Vagina (tissue), 2 donors: Measurements from ENCODE around the gene DDX51. TPM values are rescaled to one million over a fixed set of nuclear protein-coding genes. Genes with fewer than 3 reads are reported as not detected.

Experiments
- DNase-seq, 2 donors: peaks; one replicate each; pipeline ENCODE4 v3.0.0-alpha.2; 2017; ENCODE audit errors: extremely low spot score in 2 of 2
- H3K27ac ChIP-seq: fragments of 200-600 bp; sonication (generic); one replicate; pipeline ENCODE4 v1.5.1; 2019
- H3K27me3 ChIP-seq: fragments of 200-600 bp; sonication (generic); one replicate; pipeline ENCODE4 v1.5.1; 2019
- H3K36me3 ChIP-seq, 2 donors: fragments of 200-600 bp; sonication (generic); one replicate each; pipeline ENCODE4 v1.5.1; 2017 to 2019
- H3K4me1 ChIP-seq: fragments of 200-600 bp; sonication (generic); one replicate; pipeline ENCODE4 v1.5.1; 2019
- H3K4me3 ChIP-seq, 2 donors: fragments of 200-600 bp; sonication (generic); 1 replicate in 1 of 2; 2 replicates in 1 of 2; pipeline ENCODE4 v1.5.1; 2016 to 2019
- H3K9me3 ChIP-seq: fragments of 200-600 bp; sonication (generic); one replicate; pipeline ENCODE4 v1.5.1; 2019
- POLR2A ChIP-seq, 2 donors: fragments of 450-650 bp; IDR thresholded peaks; one replicate each; pipeline ENCODE4 v1.6.1; 2017; ENCODE audit warnings: antibody characterized with exemption in 2 of 2, mild to moderate bottlenecking in 2 of 2, moderate library complexity in 2 of 2
- POLR2AphosphoS5 ChIP-seq, 2 donors: sonication (generic); formaldehyde crosslinking; IDR thresholded peaks; one replicate each; pipeline ENCODE4 v1.9.0; 2017; ENCODE audit warnings: antibody characterized with exemption in 2 of 2, mild to moderate bottlenecking in 2 of 2, low read depth in 1 of 2; ENCODE audit not compliant: insufficient read depth in 1 of 2
- intact Hi-C: fragments of 100-400 bp; cut with DNase I; formaldehyde crosslinking; loops from one replicate; pipeline ENCODE4 v1.15.1; 2023
- total RNA-seq: library from RNA; depleted of rRNA; stranded (reverse); fragments of >200 nt; gene quantifications from one replicate; pipeline ENCODE4 v1.2.3, GENCODE V29; 2016
- TF ChIP-seq, protein P1 (sequence below), 3 experiments: fragments of 450-650 bp in 2 of 3; fragments of 200-600 bp in 1 of 3; sonication (generic) in 1 of 3; IDR thresholded peaks; one replicate each; pipeline ENCODE4 v1.5.1; 2017 to 2019; ENCODE audit warnings: antibody characterized with exemption in 3 of 3, mild to moderate bottlenecking in 2 of 3, moderate library complexity in 2 of 3

Gene DDX51
- total RNA-seq, 1 donor from 2014 or later = 11.3 TPM

DNA sequence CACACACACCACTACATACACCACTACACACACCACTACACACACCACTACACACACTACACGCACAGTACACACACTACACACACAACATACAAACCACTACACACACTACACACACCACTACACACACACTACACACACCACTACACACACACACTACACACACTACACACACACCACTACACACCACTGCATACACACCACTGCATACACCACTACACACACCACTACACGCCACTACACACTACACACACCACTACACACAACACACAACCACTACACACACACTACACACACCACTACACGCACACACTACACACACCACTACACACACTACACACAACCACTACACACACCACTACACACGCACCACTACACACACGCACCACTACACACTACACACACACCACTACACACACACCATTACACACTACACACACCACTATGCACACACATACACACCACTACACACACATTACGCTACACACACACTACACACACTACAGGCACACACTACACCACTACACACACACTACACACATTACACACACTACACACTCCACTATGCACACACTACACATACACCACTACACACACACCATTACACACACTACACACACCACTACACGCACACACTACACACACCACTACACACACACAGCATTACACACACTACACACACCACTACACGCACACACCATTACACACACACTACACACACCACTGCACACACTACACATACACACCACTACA, 12.6 kb upstream of the DDX51 start:
- intact Hi-C loops = loop anchor here (10.0 kb wide), 1 partner anchor 458 kb away; the partner anchor contains the start of genes LRCOL1 and P2RX2

DNA sequence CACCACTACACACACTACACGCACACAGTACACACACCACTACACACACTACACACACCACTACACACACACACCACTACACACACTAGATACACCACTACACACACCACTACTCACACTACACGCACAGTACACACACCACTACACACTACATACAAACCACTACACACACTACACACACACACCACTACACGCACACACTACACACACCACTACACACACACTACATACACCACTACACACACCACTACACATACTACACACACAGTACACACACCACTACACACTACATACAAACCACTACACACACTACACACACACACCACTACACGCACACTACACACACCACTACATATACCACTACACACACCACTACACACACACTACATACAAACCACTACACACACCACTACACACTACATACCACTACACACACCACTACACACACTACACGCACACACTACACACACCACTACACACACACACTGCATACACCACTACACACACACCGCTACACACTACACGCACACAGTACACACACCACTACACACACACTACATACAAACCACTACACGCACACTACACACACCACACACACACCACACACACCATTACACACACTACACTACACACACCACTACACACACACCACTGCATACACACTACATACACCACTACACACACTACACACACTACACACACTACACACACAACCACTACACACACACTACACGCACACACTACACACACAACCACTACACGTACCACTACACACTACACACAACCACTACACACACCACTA, 11.9 kb upstream of the DDX51 start:
- Histone ChIP-seq H3K9me3 (no peaks in the 10 kb centered on the region), H3K4me1 (peaks cover 6% of the 10 kb centered on the region), H3K27me3 (no peaks in the 10 kb centered on the region), H3K4me3 (no peak overlapping the region), H3K36me3 (peaks cover 0 to 15% of the 10 kb centered on the region in 2 donors), H3K27ac (no peak overlapping the region)
- intact Hi-C loops = loop anchor here (10.0 kb wide), 1 partner anchor 459 kb away; the partner anchor contains the start of genes LRCOL1 and P2RX2
- TF ChIP-seq POLR2AphosphoS5 (IDR thresholded peaks at IDR 0.05; ENCODE audit: insufficient read depth in 1 of 2, low read depth in 1 of 2) = no peak
- TF ChIP-seq POLR2A (IDR thresholded peaks at IDR 0.05) = no peak
- TF ChIP-seq, protein P1, sequence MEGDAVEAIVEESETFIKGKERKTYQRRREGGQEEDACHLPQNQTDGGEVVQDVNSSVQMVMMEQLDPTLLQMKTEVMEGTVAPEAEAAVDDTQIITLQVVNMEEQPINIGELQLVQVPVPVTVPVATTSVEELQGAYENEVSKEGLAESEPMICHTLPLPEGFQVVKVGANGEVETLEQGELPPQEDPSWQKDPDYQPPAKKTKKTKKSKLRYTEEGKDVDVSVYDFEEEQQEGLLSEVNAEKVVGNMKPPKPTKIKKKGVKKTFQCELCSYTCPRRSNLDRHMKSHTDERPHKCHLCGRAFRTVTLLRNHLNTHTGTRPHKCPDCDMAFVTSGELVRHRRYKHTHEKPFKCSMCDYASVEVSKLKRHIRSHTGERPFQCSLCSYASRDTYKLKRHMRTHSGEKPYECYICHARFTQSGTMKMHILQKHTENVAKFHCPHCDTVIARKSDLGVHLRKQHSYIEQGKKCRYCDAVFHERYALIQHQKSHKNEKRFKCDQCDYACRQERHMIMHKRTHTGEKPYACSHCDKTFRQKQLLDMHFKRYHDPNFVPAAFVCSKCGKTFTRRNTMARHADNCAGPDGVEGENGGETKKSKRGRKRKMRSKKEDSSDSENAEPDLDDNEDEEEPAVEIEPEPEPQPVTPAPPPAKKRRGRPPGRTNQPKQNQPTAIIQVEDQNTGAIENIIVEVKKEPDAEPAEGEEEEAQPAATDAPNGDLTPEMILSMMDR (IDR thresholded peaks at IDR 0.05) = no peak
- DNase-seq = no peak

More for the DNA sequence above, 12.6 kb upstream of the DDX51 start:
- Histone ChIP-seq H3K27me3 (no peaks in the 10 kb centered on the region), H3K36me3 (peaks cover 0 to 7% of the 10 kb centered on the region in 2 donors), H3K4me3 (no peak overlapping the region), H3K4me1 (peaks cover 6% of the 10 kb centered on the region), H3K27ac (no peak overlapping the region), H3K9me3 (no peaks in the 10 kb centered on the region)
- DNase-seq = no peak
- TF ChIP-seq POLR2A (IDR thresholded peaks at IDR 0.05) (no peak), POLR2AphosphoS5 (IDR thresholded peaks at IDR 0.05; ENCODE audit: insufficient read depth in 1 of 2, low read depth in 1 of 2) (no peak)
- TF ChIP-seq, protein P1 (IDR thresholded peaks at IDR 0.05) = no peak

DNA sequence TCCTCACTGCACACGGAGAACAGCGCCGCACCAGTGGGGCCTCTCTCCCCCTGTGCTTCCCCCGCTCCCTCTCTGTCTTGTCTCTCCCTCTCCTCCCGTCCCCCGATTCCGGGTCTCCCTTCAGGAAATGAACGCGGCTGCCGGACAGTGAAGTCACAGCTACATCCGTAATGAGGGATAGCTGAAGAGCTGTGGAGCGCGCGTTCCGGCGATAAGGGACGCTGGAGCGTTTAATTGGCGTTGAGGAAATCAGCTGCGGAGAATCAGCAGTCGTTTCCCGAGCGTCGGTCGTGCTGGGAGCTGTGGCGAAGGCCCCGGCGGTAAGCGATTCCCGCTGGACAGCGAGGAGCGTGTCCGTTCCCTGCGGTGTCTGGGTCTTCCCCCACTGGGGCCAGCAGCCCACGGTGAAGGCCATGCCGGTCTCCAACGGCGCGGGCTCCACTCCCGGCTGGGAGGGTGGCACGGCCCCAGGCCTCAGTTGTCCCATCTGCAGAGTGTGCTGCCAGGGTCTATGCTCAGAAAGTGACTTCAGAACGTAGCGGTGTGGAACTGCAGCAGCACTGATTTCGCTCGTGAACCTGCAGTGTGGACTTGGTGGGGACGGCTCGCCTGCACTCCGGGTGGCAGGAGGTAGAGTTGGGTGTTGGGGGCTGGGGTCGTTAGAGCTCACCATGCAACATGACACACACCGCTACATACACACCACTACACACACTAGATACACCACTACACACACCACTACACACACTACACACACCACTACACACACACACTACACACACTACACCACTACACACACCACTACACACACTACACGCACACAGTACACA, 11.0 kb upstream of the DDX51 start:
- no peak for TF ChIP-seq POLR2A (IDR thresholded peaks at IDR 0.05)
- intact Hi-C loops = loop anchor here (10.0 kb wide), 1 partner anchor 460 kb away; the partner anchor contains the start of genes LRCOL1 and P2RX2
- DNase-seq = no peak

DNA sequence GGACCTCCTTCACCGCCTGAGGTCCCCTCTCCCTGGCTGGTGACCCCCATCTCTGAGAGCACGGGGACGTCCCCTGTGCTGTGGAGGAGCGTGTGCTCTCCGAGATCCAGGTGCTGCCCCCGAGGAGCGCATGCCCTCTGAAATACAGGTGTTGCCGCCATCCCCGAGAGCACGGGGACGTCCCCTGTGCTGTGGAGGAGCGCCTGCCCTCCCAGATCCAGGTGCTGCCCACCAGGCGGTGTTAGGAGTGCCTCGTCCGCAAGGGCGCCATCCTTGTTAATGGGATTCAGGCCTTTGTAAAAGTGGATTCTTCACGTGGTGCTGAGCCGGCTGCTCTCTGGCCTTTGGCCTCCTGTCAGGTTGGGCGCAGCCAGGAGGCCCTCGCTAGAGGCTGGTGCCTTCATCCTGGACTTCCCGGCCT, 10.2 kb upstream of the DDX51 start:
- peaks cover 0 to 19% of the 10 kb centered on the region in 2 donors for H3K36me3 ChIP-seq
- peaks cover 6% of the 10 kb centered on the region for H3K4me1 ChIP-seq
- TF ChIP-seq POLR2A (IDR thresholded peaks at IDR 0.05) = no peak
- no peak for TF ChIP-seq POLR2AphosphoS5 (IDR thresholded peaks at IDR 0.05; ENCODE audit: insufficient read depth in 1 of 2, low read depth in 1 of 2)
- TF ChIP-seq, protein P1 (IDR thresholded peaks at IDR 0.05) = no peak
- no peaks in the 10 kb centered on the region for H3K9me3 ChIP-seq
- no peaks in the 10 kb centered on the region for H3K27me3 ChIP-seq
- H3K4me3 ChIP-seq = peak overlapping the region in 1 of 2 donors; percentile 18
- no peak for DNase-seq
- intact Hi-C loops = loop anchor here (10.0 kb wide), 1 partner anchor 460 kb away; the partner anchor contains the start of genes LRCOL1 and P2RX2
- H3K27ac ChIP-seq = no peak overlapping the region

More for the DNA sequence above, 11.0 kb upstream of the DDX51 start:
- Histone ChIP-seq H3K36me3 (peaks cover 0 to 19% of the 10 kb centered on the region in 2 donors), H3K9me3 (no peaks in the 10 kb centered on the region), H3K27ac (no peak overlapping the region), H3K27me3 (no peaks in the 10 kb centered on the region), H3K4me1 (peaks cover 6% of the 10 kb centered on the region), H3K4me3 (no peak overlapping the region)
